Breast epithelium (tissue), 3 donors: ENCODE measurements around the gene HSD17B14.

Experiments used
- POLR2A ChIP-seq: fragments of 450-650 bp; IDR thresholded peaks from one replicate; pipeline ENCODE4 v1.6.1; 2016; ENCODE audit warnings: antibody characterized with exemption, mild to moderate bottlenecking, moderate library complexity
- POLR2AphosphoS5 ChIP-seq, 3 donors: sonication (generic); formaldehyde crosslinking; IDR thresholded peaks; one replicate each; pipeline ENCODE4 v1.6.1; 2017; ENCODE audit warnings: antibody characterized with exemption in 3 of 3
- TF ChIP-seq, protein P1 (sequence below), 3 donors: fragments of 450-650 bp; IDR thresholded peaks; one replicate each; pipeline ENCODE4 v1.5.1; 2016 to 2017; ENCODE audit warnings: antibody characterized with exemption in 3 of 3, mild to moderate bottlenecking in 3 of 3, moderate library complexity in 3 of 3

DNA sequence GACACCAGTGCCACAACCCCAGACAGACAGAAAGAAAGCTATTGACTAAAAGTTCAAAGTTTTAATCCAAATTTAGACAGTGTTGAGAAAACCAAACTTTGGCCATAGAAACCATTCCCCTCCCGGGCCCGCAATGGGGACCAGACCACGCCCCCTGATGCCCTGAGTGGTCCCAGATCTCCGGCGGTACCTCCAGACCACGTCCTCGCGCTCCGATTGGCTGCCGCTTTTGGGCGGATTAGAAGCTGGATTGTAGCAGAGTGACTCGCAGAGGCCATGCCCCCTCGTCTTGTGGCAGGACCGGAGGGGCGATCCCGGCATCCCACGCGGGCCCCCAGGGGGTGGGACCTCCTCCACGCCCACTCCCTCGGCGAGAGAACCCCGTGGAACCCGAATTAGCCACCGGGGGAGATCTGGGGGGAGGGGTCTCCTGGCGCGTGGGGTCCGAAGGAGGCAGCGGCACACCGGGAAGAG, 797 bp upstream of the HSD17B14 start:
- TF ChIP-seq, protein P1, sequence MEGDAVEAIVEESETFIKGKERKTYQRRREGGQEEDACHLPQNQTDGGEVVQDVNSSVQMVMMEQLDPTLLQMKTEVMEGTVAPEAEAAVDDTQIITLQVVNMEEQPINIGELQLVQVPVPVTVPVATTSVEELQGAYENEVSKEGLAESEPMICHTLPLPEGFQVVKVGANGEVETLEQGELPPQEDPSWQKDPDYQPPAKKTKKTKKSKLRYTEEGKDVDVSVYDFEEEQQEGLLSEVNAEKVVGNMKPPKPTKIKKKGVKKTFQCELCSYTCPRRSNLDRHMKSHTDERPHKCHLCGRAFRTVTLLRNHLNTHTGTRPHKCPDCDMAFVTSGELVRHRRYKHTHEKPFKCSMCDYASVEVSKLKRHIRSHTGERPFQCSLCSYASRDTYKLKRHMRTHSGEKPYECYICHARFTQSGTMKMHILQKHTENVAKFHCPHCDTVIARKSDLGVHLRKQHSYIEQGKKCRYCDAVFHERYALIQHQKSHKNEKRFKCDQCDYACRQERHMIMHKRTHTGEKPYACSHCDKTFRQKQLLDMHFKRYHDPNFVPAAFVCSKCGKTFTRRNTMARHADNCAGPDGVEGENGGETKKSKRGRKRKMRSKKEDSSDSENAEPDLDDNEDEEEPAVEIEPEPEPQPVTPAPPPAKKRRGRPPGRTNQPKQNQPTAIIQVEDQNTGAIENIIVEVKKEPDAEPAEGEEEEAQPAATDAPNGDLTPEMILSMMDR (IDR thresholded peaks at IDR 0.05), result no peak
- TF ChIP-seq POLR2A (no peak), POLR2AphosphoS5 (IDR thresholded peaks at IDR 0.05) (peak in 1 of 3 donors; percentile 53)
